Stimulated activated CD4-positive, alpha-beta T cell treated with anti-CD3 and anti-CD28 coated beads, TNF-alpha, amount 100 ng/mL, for 24 hours (primary cell): ENCODE measurements around the gene AGMO.

Source experiments
- DNase-seq, 3 experiments: peaks; one replicate each; pipeline ENCODE4 v3.0.0-alpha.2; 2020; ENCODE audit warnings: low read depth in 3 of 3

Gene AGMO

DNA sequence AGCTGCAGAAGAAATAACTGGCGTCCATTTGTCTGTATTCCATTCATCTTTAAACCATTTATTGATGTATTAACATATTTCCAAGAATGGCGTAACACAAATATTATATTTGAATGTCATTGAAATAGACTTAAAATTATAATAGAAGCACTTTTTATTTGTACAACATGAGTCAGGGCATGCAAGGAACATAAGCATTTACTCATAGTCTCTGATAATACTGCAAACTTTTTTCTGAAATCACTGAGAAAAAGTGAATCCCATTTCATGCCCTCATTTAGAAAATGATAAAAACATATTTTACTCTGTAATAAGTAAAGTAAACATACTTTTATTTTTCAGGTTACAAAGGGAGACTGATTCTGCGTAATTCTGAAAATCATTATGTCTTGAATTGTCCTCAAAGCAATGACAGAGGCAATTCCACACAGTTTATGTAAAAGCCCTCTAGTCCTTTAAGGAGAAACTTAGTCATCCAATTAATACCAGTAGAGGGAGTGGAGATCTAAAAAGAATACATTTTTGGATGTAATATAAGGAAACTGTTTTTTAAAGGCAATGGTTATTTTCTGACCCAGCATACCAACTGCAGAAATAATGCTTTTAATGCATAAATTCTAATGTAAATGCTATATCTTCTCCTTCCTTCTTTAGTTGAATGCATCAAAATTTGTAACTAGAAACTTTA, 58.1 kb downstream of the AGMO start:
- no peak for DNase-seq

- no peak for DNase-seq
These were observed 63.4 kb downstream of the AGMO start for GRCh38 chr7:15498465-15498864.

DNA sequence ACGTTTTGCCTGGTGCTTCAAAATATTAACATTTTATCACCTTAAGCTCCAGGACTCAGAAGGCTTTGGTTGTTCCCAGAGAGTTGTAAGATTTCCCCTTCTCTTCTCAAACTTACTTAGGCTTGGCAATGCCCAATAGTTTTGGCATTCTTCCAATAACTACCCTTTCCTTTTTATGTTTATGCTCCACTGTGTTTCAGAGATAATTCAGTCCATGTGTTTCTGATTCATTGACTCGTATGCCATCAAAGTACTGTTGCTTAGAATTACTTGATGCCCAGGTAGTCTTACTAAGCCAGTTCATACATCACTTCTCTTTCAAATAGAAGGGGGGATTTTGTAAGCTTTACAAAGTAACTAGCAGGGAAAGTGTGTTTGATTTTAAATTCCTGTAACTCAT, 66.6 kb downstream of the AGMO start:
- DNase-seq: no peak

DNA sequence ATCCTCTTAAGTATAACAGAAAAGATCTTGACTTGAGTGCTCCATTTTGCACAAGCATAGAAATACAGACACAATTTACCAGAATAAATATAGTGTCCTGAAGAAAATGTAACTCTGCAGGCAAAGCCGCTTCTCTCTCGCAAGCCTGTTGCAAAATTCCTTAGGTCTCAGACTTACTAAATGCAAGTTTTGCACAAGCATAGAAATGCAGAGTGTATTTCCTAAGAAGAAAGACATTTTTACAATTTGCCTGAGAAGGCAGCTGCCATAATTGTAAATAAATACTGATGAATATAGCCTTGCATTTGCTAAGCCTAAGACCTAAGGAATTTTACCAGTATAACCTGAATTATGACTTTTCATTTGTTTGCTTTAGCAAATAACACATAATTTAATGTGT, 67.1 kb downstream of the AGMO start:
- no peak for DNase-seq

DNA sequence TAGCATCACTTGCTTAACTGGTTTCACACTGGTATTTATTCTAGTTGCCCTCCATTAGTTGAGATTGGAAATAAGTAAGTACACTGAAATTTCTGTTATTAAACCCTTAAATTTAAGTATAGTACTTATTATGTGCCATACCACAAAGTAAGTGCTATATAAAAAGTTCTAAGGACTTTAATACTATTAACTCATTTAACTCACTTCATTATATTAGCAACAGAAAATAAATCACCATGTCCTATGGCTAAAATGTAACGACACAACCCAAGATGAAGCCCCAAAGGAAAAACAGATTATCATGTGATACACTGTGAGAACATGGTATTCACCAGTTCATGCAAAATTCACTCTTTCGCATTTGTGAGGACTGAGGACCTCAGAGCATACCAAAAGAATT, 70.5 kb downstream of the AGMO start:
- no peak for DNase-seq

DNA sequence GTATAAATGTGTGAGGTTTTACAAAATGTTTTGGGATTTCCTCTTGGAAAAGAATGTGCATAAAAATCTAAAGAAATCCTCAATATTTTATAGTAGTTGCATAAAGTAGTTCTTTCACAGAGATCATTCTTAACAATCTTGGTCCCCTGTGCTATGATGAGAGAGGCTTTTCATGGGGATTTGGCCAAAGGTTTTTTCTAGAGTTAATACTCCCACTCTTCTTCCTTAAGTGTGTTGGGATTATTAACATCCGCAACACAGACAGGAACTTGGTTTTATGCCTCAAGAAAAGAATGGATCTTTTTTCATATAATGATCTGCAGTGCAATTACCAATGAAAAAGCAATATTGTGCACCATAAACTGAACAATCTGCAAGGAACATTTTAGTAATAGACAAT, 71.5 kb downstream of the AGMO start:
- DNase-seq: no peak

GRCh38 chr7:15489861-15490260, 72.0 kb downstream of the AGMO start:
- no peak for DNase-seq

DNA sequence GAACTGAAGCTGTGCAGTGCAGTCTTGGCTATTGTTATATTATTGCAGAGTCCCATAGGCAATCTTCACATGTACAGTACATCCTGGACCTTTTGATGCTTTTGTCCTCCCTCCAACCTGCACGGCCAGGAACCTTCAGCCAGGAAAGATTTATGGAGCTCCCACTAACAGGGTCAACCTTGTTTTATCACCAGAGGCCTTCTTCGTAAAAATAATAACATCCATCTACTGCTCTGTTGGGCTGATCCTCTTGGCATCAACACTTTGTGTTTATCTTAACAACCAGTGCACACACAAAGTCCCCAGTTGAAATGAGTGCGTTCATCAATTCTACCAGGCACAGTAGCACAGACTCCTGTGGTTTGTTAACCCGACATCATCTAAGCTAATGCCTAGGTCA, 72.4 kb downstream of the AGMO start:
- DNase-seq: no peak

DNA sequence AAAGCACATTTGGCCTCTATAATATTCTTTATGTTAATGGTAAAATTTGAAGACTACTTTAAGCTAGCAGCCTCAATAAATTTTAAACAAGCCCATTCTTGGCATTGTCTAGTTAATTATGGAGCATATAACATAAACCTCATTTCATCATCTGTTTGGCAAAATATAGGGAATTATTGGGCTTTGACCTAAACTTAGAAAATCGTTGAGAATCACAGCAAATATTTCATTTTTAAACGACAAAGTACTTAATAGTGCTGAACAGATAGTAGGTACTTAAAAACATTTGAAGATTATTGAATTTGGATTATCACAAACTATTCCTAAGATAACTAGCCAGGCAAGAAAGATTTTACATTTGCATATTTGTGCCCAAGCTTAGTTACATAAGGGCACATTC, 73.4 kb downstream of the AGMO start:
- no peak for DNase-seq

GRCh38 chr7:15487896-15488295, 73.9 kb downstream of the AGMO start:
- DNase-seq: no peak

DNA sequence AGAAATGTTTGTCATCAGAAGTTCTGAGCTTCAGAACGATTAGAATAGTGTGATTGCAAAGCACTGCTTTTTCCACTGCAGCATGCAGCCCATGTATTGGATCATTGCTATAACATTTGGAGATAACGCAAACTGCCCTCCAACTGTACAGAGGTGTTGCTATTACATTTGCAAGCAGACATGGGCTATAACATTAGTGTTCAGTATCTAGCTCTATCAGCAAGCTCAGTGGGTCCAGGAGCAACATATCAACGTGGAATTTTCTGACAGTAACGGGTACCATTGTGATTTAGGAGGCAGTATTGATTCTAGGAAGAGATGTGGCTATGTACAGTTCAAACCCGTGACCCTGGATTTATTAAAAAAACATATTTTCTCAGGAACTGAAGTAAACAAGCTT, 75.8 kb downstream of the AGMO start:
- no peak for DNase-seq

- no peak for DNase-seq
These were observed 76.4 kb downstream of the AGMO start for GRCh38 chr7:15485431-15485830.

DNA sequence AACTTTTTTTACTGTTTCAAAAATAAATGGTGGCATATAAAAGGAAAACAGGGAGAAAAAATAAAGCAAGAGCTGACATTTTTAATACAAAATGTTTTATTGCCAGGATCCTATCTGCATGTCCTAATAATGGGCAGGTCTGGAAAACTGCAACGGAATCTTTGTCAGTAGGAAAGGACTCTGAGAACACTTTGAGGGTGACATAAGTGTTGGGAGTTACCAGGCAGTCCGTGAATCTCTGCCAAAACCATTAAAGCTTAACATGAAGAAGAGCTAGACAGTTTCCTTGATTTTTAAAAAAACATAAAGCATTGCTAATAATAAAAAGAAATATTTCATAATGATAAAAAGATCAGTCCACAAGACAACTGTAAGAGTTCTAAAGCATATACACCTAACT, 80.7 kb downstream of the AGMO start:
- no peak for DNase-seq

DNA sequence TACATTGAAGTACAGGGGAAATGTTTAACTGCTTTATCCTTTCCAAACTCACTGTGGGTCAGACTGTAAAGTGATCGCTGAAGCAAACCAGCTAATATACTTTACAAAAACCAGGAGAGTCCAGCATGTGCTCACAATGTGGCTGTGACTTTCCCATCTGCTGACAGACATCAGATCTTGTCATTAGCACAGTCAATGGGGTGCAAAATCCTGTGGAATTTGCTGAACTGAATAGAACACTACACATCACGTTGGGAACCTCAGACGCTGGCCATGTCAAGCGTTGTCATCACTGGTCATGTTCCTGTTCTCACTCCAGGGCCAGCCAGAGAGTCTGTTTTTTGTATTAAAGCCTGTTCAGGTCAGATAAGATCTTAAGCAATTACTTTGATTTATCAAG, 83.4 kb downstream of the AGMO start:
- DNase-seq: no peak

DNA sequence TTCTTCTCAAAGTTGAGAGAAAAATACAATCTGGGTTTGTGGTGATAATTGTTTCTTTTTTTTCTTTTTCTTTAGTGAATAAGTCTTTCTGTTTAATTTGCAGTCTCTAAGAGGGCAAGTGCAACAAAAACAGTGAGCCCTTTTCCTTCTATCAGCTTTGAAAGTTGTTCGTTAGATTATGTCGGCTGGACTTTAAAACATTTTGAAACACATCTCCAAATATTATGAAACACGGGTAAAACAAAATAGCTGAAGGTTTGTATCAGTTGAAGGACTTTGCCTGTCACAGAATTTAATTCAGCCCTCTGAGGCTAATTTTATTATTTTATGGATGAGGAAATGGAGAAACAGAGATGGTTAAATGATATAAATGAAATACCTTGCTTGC, 85.3 kb downstream of the AGMO start:
- DNase-seq: no peak

DNA sequence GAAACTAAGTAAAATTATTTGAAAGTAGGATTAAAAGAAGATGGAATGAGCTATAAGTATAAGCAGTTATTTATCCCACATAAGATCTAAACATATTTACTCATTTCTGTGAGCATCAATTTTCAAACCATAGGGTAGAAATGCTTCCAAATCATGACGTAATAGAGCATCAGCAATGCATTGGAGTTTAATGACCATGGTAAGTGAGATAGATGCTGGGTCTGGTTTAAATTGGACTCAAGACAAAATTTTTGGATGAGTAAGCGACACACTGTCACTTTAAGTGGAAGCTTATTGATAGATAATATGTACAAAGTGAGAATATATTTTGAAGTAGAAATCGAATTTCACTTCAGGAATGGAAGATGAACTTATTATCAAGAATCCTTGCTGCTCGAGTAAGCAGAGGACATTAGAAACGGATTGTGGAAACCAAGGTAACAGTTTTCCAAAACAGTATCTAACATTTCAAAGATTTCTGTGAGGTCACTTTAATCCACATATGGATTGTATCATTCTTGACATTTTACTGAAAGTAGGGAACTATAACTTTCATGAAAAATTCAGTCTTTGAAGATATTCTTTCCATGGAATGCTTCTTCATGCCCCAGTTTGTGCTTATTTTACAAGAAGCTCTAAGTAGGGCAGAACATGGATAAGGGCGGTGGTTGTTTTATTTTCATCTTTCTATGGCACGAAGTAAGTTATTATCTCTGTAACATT, 85.8 kb downstream of the AGMO start:
- no peak for DNase-seq

GRCh38 chr7:15471669-15471950, 90.2 kb downstream of the AGMO start:
- no peak for DNase-seq

- DNase-seq: no peak
These were observed 90.8 kb downstream of the AGMO start for GRCh38 chr7:15470825-15471668.

GRCh38 chr7:15464667-15465121, 97.1 kb downstream of the AGMO start:
- DNase-seq: no peak

DNA sequence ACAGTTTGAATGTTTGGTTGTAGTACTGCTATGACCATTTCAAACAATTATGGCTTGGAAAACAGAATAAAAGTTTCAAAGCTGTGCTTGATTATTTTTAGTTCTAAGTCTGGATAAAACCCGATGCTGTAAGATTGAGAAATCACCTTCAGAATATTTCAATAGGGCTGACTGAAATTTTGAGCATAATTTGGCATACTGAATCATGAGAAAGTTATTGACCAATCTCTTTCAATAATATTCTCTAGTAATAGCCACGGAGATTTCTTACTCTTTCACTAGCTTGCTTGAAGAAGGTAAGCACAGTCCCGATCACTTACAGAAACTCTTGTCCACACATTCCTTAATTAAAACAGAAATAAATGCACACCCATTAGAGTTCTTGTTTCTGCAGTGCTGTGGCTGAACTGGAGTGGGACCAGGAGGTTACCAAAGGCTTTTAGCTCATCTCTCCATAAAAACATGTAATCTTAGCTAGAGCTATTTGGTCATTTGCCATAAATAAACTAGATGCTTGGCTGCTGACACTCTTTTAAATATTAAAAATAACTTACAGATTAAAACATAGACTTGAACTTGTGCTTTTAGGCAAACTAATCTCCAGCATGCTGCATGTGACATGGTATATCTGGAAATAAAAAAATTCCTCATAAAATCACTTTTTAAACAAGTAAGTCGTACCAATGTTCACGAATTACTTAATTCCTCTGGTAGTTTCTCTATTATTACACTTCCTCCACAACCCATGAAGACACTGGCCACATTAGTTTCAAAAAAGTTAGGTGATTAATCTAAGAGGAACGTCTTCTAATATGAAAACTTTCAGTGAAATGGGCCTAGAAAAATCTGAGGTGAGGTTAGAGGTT, 97.8 kb downstream of the AGMO start:
- no peak for DNase-seq

GRCh38 chr7:15462721-15463389, 99.0 kb downstream of the AGMO start:
- DNase-seq: no peak
